HG02973 (cell line): Measurements from ENCODE around the gene IFITM1.
"Not testable (repeated sequence)": the region's sequence is repeated elsewhere in the genome, so short reads cannot be mapped to it uniquely, and the experiment has no call there.

Experiments used
- ATAC-seq: cut with Tn5 transposase; IDR thresholded peaks from one replicate; pipeline ENCODE4 v1.9.1; 2021; ENCODE audit warnings: moderate library complexity; ENCODE audit not compliant: unreplicated experiment

Gene IFITM1

GRCh38 chr11:293852-294661 is 19.8 kb upstream of the IFITM1 start:
- ATAC-seq: no peak

DNA sequence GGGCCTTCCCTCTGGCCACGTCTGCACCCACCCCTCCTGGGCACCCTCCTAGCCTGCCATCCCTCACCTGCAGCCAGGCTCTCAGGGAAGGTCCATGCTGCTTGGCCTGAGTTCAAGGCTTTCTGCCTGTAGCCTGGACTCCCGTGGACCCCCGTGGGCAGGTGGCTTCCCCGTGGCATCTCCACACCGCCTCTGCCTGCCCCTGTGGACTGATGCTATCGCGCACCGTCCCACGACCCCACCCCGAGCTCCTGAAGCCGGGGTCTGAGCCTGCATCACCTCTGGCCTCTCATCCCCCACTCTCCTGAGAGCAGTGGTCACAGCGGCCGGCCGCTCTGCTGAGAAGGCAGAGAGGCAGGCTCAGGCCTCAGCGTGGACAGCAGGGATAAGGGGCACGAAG is 19.1 kb upstream of the IFITM1 start:
- no peak for ATAC-seq

GRCh38 chr11:295351-296170 is 18.3 kb upstream of the IFITM1 start:
- ATAC-seq: no peak

DNA sequence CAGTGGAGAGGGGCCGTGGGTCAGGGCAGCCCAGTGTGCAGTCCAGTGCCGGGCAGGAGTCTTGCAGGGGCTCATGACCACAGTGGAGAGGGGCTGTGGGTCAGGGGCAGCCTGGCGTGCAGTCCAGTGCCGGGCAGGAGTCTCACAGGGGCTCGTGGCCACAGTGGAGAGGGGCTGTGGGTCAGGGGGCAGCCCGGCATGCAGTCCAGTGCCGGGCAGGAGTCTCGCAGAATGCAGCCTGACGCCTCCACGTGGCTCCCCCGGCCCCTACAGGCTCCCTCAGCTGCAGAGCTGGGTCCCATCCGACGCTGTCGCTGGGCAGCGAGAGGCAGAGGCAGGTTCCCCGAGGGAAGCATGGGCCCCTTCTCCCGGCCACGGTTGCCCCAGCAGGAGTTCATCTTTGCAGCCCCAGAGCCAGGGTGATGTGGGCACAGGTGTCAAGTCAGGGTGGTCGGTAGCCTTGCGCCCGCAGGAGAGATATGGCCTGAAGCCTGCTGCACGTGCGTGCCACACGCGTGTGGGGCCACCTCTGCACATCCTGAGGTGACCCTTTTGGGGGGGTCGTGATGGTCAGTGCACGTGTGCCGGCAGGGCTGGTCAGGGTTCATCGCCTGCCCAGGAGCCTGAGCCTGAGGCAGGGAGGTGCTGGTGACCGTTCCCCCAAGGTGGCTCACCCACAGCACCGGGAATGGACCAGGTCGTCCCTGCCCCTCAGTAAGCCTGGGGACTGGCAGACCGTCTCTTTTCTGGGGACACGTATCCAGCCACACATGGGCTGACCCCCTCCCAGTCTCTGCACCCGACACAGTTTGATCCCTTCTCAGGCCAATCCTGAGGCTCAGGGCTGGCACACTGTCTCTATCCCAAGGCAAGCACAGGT is 17.4 kb upstream of the IFITM1 start:
- no peak for ATAC-seq

DNA sequence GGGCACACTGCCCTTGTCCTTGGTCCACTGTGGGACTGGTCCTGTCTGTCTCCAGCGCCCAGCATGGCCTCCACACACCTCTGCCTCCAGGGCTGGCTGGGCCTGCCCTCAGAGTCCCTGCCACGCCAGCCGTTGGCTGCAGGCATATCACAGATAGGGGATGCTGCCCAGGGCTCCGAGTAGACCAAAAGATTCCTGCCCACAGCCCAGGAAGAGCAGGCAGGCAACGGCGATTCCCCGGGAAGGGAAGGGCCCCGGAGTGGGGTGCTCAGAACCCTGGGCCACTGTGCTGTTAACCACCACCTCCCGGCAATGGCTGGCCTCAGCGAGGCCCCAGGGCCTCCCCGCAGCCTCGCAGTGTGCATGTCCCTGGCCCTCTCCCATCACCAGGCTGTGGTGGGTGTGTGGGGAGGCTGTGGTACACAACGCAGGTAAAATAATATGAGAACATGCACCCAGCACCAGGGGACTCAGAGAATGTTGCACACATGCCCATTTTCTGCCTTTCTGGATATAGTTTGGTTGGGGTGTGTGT is 16.7 kb upstream of the IFITM1 start:
- no peak for ATAC-seq

DNA sequence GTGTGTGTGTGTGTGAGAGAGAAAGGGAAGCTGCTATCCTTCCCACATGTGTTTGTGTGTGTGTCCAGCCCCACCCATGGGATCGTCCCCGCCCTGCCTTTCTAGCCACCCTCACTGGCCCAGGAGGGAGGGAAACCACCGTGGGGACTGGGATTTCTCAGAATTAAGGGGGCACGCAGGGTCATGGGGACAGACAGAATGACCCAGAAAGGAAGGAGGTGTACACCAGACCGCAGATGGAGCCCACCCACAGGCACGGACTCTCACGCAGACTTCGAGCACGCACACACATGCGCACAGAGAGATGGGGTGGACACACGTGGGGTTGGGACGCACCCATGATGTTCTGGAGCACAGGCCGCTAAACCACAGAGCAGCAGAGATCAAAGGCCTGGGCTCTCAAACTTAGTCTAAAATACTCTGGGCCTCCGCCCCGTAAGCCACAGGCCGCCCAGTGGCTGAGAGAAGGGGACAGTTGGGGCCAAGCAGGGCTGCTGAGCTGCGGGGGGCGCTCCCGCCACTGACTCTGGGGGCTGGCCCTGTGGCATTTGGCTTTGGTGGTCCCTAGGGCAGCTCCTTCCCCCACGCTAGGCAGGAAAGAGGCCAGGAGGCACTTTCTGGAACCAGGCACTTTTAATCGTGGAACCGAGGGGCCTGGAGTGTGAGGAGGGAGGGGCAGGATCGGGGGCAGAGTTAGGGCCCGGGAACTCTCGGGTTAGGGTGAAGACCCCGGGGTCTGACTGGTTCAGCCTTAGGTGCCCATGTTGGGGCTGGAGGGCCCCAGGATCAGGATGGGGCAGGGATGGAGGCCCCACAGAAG is 16.0 kb upstream of the IFITM1 start:
- ATAC-seq: no peak

- no peak for ATAC-seq
Observed at GRCh38 chr11:298406-299065, 15.3 kb upstream of the IFITM1 start.

DNA sequence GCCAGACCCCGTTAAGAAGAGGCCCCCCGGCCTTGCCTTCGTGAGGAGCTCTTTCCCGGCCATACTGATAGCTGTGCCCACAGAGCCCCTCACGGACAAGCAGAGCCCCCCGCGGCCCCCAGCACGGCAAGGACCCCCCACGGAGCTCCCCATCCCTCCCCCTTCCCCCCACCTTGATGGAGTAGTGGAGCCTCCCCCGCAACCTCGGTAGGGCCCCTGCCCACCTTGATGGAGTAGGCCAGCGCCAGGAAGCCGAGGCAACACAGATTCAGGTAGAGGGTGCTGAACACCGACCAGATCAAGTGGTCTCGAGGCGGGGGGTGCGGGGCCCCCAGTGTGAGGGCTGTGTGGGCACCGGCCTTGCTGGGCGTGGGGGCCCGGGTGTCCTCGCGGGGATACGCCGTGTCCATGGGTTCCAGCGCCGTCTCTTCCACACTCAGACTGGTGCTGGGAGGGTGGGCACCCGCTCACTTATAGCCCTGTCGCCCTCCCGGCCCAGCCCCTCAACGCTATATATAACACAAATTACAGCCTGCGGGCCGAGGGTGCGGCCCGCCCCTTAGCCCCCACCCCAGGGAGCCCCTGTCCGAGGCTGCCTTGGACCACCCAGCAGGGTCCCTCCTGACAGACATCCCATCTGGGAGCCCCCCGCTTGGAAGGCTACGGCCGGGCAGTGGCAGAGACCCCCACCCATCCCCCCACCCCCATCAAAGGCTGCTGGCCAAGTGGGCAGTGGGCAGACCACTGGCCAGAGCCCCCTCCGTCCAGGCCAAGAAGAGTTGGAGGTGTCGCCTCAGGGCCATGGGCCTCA is 14.6 kb upstream of the IFITM1 start, which contains the start of gene IFITM5:
Gene IFITM5, minus strand, starts transcription at position 446 of the 811 bp plus-strand sequence. Its CDS starts 36 bp downstream, at position 410.
- no peak for ATAC-seq

GRCh38 chr11:299951-300735 is 13.7 kb upstream of the IFITM1 start:
- ATAC-seq: no peak

GRCh38 chr11:303363-303762 is 10.5 kb upstream of the IFITM1 start:
- no peak for ATAC-seq

GRCh38 chr11:304061-304506 is 9.8 kb upstream of the IFITM1 start:
- no peak for ATAC-seq

- ATAC-seq: no peak
Observed at GRCh38 chr11:304915-305843, 8.7 kb upstream of the IFITM1 start.

DNA sequence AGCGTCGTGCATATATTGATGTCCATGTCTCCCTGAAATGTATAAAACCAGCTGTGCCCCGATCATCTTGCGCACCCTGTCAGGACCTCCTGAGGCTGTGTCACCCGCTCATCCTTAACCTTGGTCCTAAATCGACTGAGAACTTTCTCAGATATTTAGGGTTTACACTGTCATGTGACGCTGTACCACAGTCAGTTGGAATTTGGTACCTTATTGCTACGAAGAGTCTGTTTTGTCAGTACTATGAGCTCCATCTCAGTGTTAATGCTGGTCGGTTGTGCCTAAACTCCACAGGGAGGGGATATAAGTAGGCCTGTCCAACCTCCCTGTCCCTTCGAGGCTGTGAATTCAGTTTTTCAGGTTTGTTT is 8.0 kb upstream of the IFITM1 start:
- no peak for ATAC-seq

DNA sequence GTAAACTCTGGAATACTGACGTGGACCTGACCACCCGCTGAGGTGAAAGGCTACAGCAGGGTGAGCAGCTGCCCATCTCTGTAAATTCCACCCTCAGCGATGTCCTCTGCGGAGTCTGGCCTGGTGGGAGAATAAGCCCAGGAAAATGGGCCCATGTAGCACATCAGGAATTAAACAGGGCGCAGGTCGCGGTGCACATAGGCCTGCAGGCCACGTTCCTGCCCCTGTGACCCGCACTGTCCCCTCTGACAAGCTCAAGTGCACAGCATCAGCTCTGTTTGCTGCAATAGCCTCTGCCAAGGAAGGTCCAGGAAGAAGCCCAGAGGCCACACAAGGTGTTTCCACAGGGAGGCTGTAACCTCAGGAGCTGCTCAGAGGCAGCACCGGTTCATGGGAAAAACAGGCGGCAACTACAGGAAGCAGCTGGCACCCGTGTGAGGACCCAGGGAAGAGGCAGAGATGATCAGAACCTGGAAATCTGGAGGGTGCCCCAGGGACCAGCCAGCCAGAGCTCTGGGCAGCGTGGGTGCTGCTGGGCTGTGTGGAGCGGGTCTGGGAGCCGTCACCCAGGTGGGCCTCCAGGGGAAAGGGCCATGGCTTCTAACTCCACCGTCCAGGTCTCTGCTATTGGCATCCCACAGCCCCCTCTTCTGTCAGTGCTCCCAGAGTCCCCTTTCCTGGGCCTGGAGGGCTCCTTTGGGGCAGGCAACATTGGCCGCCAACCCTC is 7.0 kb upstream of the IFITM1 start:
- no peak for ATAC-seq

- ATAC-seq: not testable (repeated sequence)
Observed at GRCh38 chr11:307766-308708, 5.8 kb upstream of the IFITM1 start, which contains the start of gene IFITM2. IFITM2 (plus strand) TSS chr11:307816; CDS start chr11:308193, 377 bp downstream.
